GM23338 (cell line): Measurements from ENCODE around the gene TMEM242. TPM values are rescaled to one million over a fixed set of nuclear protein-coding genes. Genes with fewer than 3 reads are reported as not detected.

Experiments used
- ATAC-seq: fragments of 200-7000 bp; cut with Tn5 transposase; 3 replicates; pipeline ENCODE4 v1.9.1; 2020
- DNase-seq: peaks from one replicate; pipeline ENCODE4 v3.0.0-alpha.2; 2015; ENCODE audit warnings: low spot score
- H2AFZ ChIP-seq: fragments of 200-600 bp; sonication (generic); 2 replicates; pipeline ENCODE4 v1.8.0; 2016; ENCODE audit warnings: antibody characterized with exemption, mild to moderate bottlenecking, moderate library complexity
- H3F3A ChIP-seq: fragments of 200-600 bp; sonication (generic); replicated peaks from 2 replicates; pipeline ENCODE4 v1.8.0; 2017; ENCODE audit warnings: antibody characterized with exemption, mixed run types, low read depth
- H3K27ac ChIP-seq: fragments of 200-600 bp; sonication (generic); 2 replicates; pipeline ENCODE4 v1.6.1; 2016; ENCODE audit warnings: low read depth
- H3K27me3 ChIP-seq: fragments of 200-600 bp; sonication (generic); 2 replicates; pipeline ENCODE4 v1.8.0; 2016; ENCODE audit warnings: mild to moderate bottlenecking, mixed run types, moderate library complexity; ENCODE audit not compliant: insufficient read depth
- H3K36me3 ChIP-seq: fragments of 200-600 bp; sonication (generic); 2 replicates; pipeline ENCODE4 v1.8.0; 2016; ENCODE audit warnings: mild to moderate bottlenecking; ENCODE audit not compliant: insufficient read depth
- H3K4me1 ChIP-seq: fragments of 200-600 bp; sonication (generic); 2 replicates; pipeline ENCODE4 v1.8.0; 2016; ENCODE audit warnings: mild to moderate bottlenecking, moderate library complexity; ENCODE audit not compliant: insufficient read depth
- H3K4me2 ChIP-seq: fragments of 200-600 bp; sonication (generic); 2 replicates; pipeline ENCODE4 v1.7.1; 2017; ENCODE audit warnings: mixed run types
- H3K4me3 ChIP-seq: fragments of 200-600 bp; sonication (generic); 2 replicates; pipeline ENCODE4 v1.6.1; 2016; ENCODE audit warnings: mixed run types
- H3K79me2 ChIP-seq: fragments of 200-600 bp; sonication (generic); replicated peaks from 2 replicates; pipeline ENCODE4 v1.8.0; 2017; ENCODE audit warnings: mild to moderate bottlenecking; ENCODE audit not compliant: insufficient read depth
- H3K9me2 ChIP-seq: fragments of 200-600 bp; sonication (generic); 2 replicates; pipeline ENCODE4 v1.8.0; 2017; ENCODE audit not compliant: insufficient read depth
- H4K20me1 ChIP-seq: fragments of 200-600 bp; sonication (generic); replicated peaks from 2 replicates; pipeline ENCODE4 v1.8.0; 2017; ENCODE audit warnings: mild to moderate bottlenecking; ENCODE audit not compliant: insufficient read depth
- H3K27ac Mint-ChIP-seq: 2 replicates; pipeline ENCODE4 v1.8.0; 2020; ENCODE audit warnings: inconsistent platforms, mild to moderate bottlenecking, moderate library complexity, mixed read lengths
- H3K27me3 Mint-ChIP-seq: 3 replicates; pipeline ENCODE4 v1.8.0; 2022; ENCODE audit warnings: low read depth, mild to moderate bottlenecking, moderate library complexity, mixed read lengths, inconsistent platforms; ENCODE audit not compliant: insufficient read depth, poor library complexity
- H3K36me3 Mint-ChIP-seq: 3 replicates; pipeline ENCODE4 v1.8.0; 2021; ENCODE audit warnings: low read depth, mild to moderate bottlenecking, inconsistent platforms, moderate library complexity, mixed read lengths
- H3K4me1 Mint-ChIP-seq: 3 replicates; pipeline ENCODE4 v1.8.0; 2020; ENCODE audit warnings: mild to moderate bottlenecking, inconsistent platforms, mixed read lengths
- H3K4me3 Mint-ChIP-seq: 3 replicates; pipeline ENCODE4 v1.8.0; 2021; ENCODE audit warnings: moderate library complexity, mild to moderate bottlenecking, inconsistent platforms, mixed read lengths
- H3K9me3 Mint-ChIP-seq: 3 replicates; pipeline ENCODE4 v1.8.0; 2020; ENCODE audit warnings: moderate library complexity, mild to moderate bottlenecking, inconsistent platforms, mixed read lengths
- CREB1 ChIP-seq: fragments of 250-450 bp; sonication (Bioruptor Pico); IDR thresholded peaks from 2 replicates; pipeline ENCODE4 v1.5.0; 2020; ENCODE audit warnings: low read depth, mild to moderate bottlenecking, moderate library complexity
- EZH2phosphoT487 ChIP-seq: fragments of 200-600 bp; sonication (generic); IDR thresholded peaks from one replicate; pipeline ENCODE4 v1.8.1; 2018; ENCODE audit warnings: antibody characterized with exemption; ENCODE audit not compliant: unreplicated experiment
- POLR2AphosphoS5 ChIP-seq: IDR thresholded peaks from 2 replicates; pipeline ENCODE4 v1.6.1; 2016; ENCODE audit warnings: antibody characterized with exemption, low read depth
- ZNF114 ChIP-seq: fragments of 250-450 bp; sonication (Bioruptor Pico); IDR thresholded peaks from 2 replicates; pipeline ENCODE4 v1.5.0; 2020; ENCODE audit warnings: mild to moderate bottlenecking, moderate library complexity
- ZNF331 ChIP-seq: fragments of 250-450 bp; sonication (Bioruptor Pico); IDR thresholded peaks from 2 replicates; pipeline ENCODE4 v1.5.0; 2020; ENCODE audit warnings: low read depth, mild to moderate bottlenecking, moderate library complexity
- polyA plus RNA-seq: library from polyadenylated mRNA; unstranded; fragments of >200 nt; fragmentation: Nextera tagmentation; extraction: Ambion mirVana; gene quantifications from 2 replicates; pipeline ENCODE4 v1.2.1, GENCODE V29; 2016
- total RNA-seq: library from RNA; depleted of rRNA; stranded (reverse); fragments of >200 nt; shearing (Covaris generic); gene quantifications from 2 replicates; pipeline ENCODE4 v1.2.3, GENCODE V29; 2014
- TF ChIP-seq, protein P1 (sequence below): IDR thresholded peaks from one replicate; pipeline ENCODE4 v1.6.1; 2018; ENCODE audit warnings: antibody characterized with exemption; ENCODE audit not compliant: unreplicated experiment
- TF ChIP-seq, protein P2 (sequence below), 2 experiments: fragments of 200-600 bp in 1 of 2; sonication (generic) in 1 of 2; conservative IDR thresholded peaks; 2 replicates each; pipeline versions ENCODE4 v1.5.1 to v1.6.1; 2016 to 2017; ENCODE audit warnings: antibody characterized with exemption in 2 of 2, low read depth in 2 of 2, mild to moderate bottlenecking in 2 of 2, moderate library complexity in 1 of 2
- TF ChIP-seq, protein P3 (sequence below): fragments of 250-450 bp; sonication (Bioruptor Pico); IDR thresholded peaks from 2 replicates; pipeline ENCODE4 v1.5.0; 2020; ENCODE audit warnings: mild to moderate bottlenecking, moderate library complexity

TMEM242 gene
- total and polyA plus RNA-seq, 2 experiments from 2014 or later = 3.7 to 9.7 TPM

DNA sequence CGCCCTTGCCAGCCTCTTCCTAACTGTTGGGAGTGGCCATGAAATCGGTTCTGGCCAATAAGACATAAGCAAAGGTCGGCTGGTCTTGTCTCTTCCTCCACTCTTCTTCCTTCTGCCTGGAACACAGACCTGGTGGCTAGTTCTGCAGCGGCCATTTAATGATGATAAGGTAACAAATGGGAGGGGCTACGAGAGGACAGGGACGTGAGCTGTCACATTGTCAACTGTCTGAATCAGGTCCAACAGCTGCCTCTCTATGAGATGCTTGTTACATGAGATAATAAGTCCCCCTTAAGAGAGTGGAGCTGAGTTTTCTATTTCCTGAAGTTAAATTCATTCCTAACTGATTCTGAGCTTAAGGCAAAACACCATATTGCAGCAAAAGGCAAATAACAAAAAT lies 12.5 kb upstream of the TMEM242 start (continued):
- TF ChIP-seq, protein P1, sequence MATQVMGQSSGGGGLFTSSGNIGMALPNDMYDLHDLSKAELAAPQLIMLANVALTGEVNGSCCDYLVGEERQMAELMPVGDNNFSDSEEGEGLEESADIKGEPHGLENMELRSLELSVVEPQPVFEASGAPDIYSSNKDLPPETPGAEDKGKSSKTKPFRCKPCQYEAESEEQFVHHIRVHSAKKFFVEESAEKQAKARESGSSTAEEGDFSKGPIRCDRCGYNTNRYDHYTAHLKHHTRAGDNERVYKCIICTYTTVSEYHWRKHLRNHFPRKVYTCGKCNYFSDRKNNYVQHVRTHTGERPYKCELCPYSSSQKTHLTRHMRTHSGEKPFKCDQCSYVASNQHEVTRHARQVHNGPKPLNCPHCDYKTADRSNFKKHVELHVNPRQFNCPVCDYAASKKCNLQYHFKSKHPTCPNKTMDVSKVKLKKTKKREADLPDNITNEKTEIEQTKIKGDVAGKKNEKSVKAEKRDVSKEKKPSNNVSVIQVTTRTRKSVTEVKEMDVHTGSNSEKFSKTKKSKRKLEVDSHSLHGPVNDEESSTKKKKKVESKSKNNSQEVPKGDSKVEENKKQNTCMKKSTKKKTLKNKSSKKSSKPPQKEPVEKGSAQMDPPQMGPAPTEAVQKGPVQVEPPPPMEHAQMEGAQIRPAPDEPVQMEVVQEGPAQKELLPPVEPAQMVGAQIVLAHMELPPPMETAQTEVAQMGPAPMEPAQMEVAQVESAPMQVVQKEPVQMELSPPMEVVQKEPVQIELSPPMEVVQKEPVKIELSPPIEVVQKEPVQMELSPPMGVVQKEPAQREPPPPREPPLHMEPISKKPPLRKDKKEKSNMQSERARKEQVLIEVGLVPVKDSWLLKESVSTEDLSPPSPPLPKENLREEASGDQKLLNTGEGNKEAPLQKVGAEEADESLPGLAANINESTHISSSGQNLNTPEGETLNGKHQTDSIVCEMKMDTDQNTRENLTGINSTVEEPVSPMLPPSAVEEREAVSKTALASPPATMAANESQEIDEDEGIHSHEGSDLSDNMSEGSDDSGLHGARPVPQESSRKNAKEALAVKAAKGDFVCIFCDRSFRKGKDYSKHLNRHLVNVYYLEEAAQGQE = no peak
- no peak for TF ChIP-seq EZH2phosphoT487
- TF ChIP-seq ZNF331 = no peak
- TF ChIP-seq, protein P2, sequence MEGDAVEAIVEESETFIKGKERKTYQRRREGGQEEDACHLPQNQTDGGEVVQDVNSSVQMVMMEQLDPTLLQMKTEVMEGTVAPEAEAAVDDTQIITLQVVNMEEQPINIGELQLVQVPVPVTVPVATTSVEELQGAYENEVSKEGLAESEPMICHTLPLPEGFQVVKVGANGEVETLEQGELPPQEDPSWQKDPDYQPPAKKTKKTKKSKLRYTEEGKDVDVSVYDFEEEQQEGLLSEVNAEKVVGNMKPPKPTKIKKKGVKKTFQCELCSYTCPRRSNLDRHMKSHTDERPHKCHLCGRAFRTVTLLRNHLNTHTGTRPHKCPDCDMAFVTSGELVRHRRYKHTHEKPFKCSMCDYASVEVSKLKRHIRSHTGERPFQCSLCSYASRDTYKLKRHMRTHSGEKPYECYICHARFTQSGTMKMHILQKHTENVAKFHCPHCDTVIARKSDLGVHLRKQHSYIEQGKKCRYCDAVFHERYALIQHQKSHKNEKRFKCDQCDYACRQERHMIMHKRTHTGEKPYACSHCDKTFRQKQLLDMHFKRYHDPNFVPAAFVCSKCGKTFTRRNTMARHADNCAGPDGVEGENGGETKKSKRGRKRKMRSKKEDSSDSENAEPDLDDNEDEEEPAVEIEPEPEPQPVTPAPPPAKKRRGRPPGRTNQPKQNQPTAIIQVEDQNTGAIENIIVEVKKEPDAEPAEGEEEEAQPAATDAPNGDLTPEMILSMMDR (conservative IDR thresholded peaks at IDR 0.05; ENCODE audit: low read depth in 2 of 2) = no peak
- TF ChIP-seq POLR2AphosphoS5 = no peak
- no peak for TF ChIP-seq ZNF114

DNA sequence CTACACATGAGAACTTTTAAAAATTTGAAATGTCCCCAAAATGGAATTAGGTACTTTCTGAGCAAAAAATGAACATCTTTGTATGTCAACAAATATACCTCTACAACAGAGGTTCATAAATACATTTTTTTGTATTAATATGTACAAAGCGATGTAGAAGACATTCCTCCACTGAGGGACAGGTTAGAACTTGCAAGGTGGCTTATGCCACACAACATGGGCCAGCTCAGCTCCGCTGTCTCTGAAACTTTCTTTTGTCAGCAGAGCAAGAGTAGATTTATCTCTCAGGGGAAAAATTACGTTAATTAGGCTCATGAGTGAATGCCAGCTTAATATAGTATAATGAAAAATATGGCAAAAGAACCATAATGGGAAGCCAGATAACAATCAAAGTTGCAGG lies 10.6 kb upstream of the TMEM242 start:
- TF ChIP-seq, protein P3, sequence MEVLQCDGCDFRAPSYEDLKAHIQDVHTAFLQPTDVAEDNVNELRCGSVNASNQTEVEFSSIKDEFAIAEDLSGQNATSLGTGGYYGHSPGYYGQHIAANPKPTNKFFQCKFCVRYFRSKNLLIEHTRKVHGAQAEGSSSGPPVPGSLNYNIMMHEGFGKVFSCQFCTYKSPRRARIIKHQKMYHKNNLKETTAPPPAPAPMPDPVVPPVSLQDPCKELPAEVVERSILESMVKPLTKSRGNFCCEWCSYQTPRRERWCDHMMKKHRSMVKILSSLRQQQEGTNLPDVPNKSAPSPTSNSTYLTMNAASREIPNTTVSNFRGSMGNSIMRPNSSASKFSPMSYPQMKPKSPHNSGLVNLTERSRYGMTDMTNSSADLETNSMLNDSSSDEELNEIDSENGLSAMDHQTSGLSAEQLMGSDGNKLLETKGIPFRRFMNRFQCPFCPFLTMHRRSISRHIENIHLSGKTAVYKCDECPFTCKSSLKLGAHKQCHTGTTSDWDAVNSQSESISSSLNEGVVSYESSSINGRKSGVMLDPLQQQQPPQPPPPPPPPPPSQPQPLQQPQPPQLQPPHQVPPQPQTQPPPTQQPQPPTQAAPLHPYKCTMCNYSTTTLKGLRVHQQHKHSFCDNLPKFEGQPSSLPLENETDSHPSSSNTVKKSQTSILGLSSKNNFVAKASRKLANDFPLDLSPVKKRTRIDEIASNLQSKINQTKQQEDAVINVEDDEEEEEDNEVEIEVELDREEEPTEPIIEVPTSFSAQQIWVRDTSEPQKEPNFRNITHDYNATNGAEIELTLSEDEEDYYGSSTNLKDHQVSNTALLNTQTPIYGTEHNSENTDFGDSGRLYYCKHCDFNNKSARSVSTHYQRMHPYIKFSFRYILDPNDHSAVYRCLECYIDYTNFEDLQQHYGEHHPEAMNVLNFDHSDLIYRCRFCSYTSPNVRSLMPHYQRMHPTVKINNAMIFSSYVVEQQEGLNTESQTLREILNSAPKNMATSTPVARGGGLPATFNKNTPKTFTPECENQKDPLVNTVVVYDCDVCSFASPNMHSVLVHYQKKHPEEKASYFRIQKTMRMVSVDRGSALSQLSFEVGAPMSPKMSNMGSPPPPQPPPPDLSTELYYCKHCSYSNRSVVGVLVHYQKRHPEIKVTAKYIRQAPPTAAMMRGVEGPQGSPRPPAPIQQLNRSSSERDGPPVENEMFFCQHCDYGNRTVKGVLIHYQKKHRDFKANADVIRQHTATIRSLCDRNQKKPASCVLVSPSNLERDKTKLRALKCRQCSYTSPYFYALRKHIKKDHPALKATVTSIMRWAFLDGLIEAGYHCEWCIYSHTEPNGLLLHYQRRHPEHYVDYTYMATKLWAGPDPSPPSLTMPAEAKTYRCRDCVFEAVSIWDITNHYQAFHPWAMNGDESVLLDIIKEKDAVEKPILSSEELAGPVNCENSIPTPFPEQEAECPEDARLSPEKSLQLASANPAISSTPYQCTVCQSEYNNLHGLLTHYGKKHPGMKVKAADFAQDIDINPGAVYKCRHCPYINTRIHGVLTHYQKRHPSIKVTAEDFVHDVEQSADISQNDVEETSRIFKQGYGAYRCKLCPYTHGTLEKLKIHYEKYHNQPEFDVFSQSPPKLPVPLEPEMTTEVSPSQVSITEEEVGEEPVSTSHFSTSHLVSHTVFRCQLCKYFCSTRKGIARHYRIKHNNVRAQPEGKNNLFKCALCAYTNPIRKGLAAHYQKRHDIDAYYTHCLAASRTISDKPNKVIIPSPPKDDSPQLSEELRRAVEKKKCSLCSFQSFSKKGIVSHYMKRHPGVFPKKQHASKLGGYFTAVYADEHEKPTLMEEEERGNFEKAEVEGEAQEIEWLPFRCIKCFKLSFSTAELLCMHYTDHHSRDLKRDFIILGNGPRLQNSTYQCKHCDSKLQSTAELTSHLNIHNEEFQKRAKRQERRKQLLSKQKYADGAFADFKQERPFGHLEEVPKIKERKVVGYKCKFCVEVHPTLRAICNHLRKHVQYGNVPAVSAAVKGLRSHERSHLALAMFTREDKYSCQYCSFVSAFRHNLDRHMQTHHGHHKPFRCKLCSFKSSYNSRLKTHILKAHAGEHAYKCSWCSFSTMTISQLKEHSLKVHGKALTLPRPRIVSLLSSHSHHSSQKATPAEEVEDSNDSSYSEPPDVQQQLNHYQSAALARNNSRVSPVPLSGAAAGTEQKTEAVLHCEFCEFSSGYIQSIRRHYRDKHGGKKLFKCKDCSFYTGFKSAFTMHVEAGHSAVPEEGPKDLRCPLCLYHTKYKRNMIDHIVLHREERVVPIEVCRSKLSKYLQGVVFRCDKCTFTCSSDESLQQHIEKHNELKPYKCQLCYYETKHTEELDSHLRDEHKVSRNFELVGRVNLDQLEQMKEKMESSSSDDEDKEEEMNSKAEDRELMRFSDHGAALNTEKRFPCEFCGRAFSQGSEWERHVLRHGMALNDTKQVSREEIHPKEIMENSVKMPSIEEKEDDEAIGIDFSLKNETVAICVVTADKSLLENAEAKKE (CRISPR knock-in tag) = no peak
- TF ChIP-seq CREB1 (CRISPR knock-in tag) = no peak
- no peak for TF ChIP-seq ZNF114
- TF ChIP-seq, protein P1 = no peak
- ATAC-seq (no peak), DNase-seq (no peak)
- Histone ChIP-seq H2AFZ (no peak overlapping the region), H3K27me3 (no peaks in the 10 kb centered on the region), H3K4me1 (no peaks in the 10 kb centered on the region), H4K20me1 (no peaks in the 10 kb centered on the region), H3F3A (no peaks in the 10 kb centered on the region), H3K27ac (no peak overlapping the region), H3K4me3 (no peak overlapping the region), H3K9me2 (no peaks in the 10 kb centered on the region), H3K4me2 (no peak overlapping the region), H3K36me3 (no peaks in the 10 kb centered on the region), H3K79me2 (no peaks in the 10 kb centered on the region)
- H3K36me3 Mint-ChIP-seq = no peaks in the 10 kb centered on the region
- H3K4me1 Mint-ChIP-seq = no peaks in the 10 kb centered on the region
- no peaks in the 10 kb centered on the region for H3K9me3 Mint-ChIP-seq
- H3K27me3 Mint-ChIP-seq = peaks cover 3% of the 10 kb centered on the region
- H3K27ac Mint-ChIP-seq = no peak overlapping the region
- no peak overlapping the region for H3K4me3 Mint-ChIP-seq
